HG03159 (cell line): ENCODE results near the gene GPX8.

Experiments
- ATAC-seq: cut with Tn5 transposase; IDR thresholded peaks from one replicate; pipeline ENCODE4 v1.9.1; 2021; ENCODE audit warnings: mild to moderate bottlenecking, moderate library complexity; ENCODE audit not compliant: unreplicated experiment

Gene GPX8

GRCh38 chr5:55159763-55160492 is at the start of gene GPX8:
TSS of gene GPX8 (plus strand) at chr5:55160171. CDS start at chr5:55160193, 22 bp downstream.
- no peak for ATAC-seq

GRCh38 chr5:55110217-55110616 is 49.8 kb upstream of the GPX8 start:
- no peak for ATAC-seq

GRCh38 chr5:55113327-55113726 is 46.6 kb upstream of the GPX8 start:
- ATAC-seq: no peak

- ATAC-seq: no peak
Observed at GRCh38 chr5:55114061-55114460, 45.9 kb upstream of the GPX8 start.

- ATAC-seq: no peak
Observed at GRCh38 chr5:55123365-55123764, 36.6 kb upstream of the GPX8 start.

GRCh38 chr5:55134053-55134722 is 25.8 kb upstream of the GPX8 start:
- ATAC-seq: no peak

- ATAC-seq: no peak
Observed at GRCh38 chr5:55136521-55136920, 23.4 kb upstream of the GPX8 start.

GRCh38 chr5:55140908-55141665 is 18.9 kb upstream of the GPX8 start:
- ATAC-seq: no peak

GRCh38 chr5:55141945-55142690 is 17.9 kb upstream of the GPX8 start:
- no peak for ATAC-seq

GRCh38 chr5:55143624-55144023 is 16.3 kb upstream of the GPX8 start:
- no peak for ATAC-seq

GRCh38 chr5:55146080-55146479 is 13.9 kb upstream of the GPX8 start:
- ATAC-seq: no peak

- ATAC-seq: peak; percentile 86
Observed at GRCh38 chr5:55146543-55147151, 13.3 kb upstream of the GPX8 start.

GRCh38 chr5:55149308-55149795 is 10.6 kb upstream of the GPX8 start:
- no peak for ATAC-seq

GRCh38 chr5:55151923-55152842 is 7.8 kb upstream of the GPX8 start:
- no peak for ATAC-seq

- ATAC-seq: no peak
Observed at GRCh38 chr5:55154873-55155272, 5.1 kb upstream of the GPX8 start.

- ATAC-seq: no peak
Observed at GRCh38 chr5:55160493-55161209, 680 bp downstream of the GPX8 start.

- no peak for ATAC-seq
Observed at GRCh38 chr5:55162666-55163065, 2.7 kb downstream of the GPX8 start.

- ATAC-seq: no peak
Observed at GRCh38 chr5:55171471-55171870, 11.5 kb downstream of the GPX8 start.
